Heart left ventricle (tissue), 13 donors: ENCODE data around the gene GRM3.

Experiments
- CTCF ChIP-seq, 12 donors: fragments of 200-600 bp; sonication (generic) in 4 of 12; IDR thresholded peaks; one replicate each; pipeline versions ENCODE4 v1.5.0 to v1.8.0; 2018 to 2022; ENCODE audit warnings: antibody characterized with exemption in 12 of 12, mild to moderate bottlenecking in 5 of 12
- POLR2A ChIP-seq, 2 donors: fragments of 450-650 bp; IDR thresholded peaks; one replicate each; pipeline ENCODE4 v1.6.1; 2017; ENCODE audit warnings: antibody characterized with exemption in 2 of 2, mild to moderate bottlenecking in 2 of 2, moderate library complexity in 2 of 2
- donor health status: ischemic (EF 13 %, LVEDD 7.1; RV severe dilation, severe dysfunction).
- donor health status: DM: no; HTN: yes; CAD: no.
- donor health status: DM: no; HTN: no; CAD: no.
- donor health status: ischemic (EF 25% LVEDD 6.9; RV normal size, moderate dysfunction).
- donor health status: ischemic (EF 25% LVEDD 5.7; RV mildly dilated, moderate dysfunction).
- donor health status: ischemic (EF 35%, LVEDD 5.7; RV mildly dilated, moderate dysfunction).
- donor health status: nonischemic (EF 11% LVEDD 7.7; RV severe dilation, severe dysfunction).
- donor health status: DM: yes; HTN: yes; CAD: no.
- donor health status: PGD.
- donor health status: ischemic (EF 29% LVEDD 5.4; RV normal size, mild dysfunction).
- donor health status: nonischemic (EF 23%, LVEDD 6.1; RV moderate dilation, normal function).

- TF ChIP-seq CTCF (IDR thresholded peaks at IDR 0.05) (no peak), POLR2A (IDR thresholded peaks at IDR 0.05) (no peak)
Observed at GRCh38 chr7:86664486-86664885, 20.8 kb downstream of the GRM3 start.
